Erythroblast (primary cell): ENCODE measurements around the gene KRTAP10-7.

Experiments
- GATA1 ChIP-seq: IDR thresholded peaks from 2 replicates; pipeline ENCODE4 v1.6.1; 2011; ENCODE audit warnings: low read depth, mild to moderate bottlenecking, control low read depth, low read length, moderate library complexity
- POLR2A ChIP-seq: IDR thresholded peaks from 2 replicates; pipeline ENCODE4 v1.6.1; 2011; ENCODE audit warnings: mild to moderate bottlenecking, low read length

DNA sequence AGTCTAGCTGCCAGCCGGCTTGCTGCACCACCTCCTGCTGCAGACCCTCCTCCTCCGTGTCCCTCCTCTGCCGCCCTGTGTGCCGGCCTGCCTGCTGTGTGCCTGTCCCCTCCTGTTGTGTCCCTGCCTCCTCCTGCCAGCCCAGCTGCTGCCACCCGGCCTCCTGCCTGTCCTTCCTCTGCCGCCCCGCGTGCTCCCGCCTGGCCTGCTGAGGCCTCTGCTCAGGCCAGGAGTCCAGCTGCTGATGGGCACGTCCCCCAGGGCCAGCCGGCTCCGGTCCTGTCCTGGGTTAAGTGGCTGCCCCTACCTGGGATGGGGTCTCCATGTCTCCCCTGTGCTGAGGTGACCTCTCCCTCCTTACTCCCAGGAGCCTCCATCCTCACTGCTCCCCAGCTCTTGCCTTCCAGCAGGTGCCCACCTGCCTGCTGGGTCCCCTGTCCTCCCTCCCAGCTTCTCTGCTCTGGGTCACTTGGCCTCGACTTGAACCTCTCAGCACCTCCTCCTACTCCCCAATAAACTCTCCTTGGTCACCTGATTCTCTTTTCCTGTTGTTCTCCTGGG, 12.4 kb downstream of the KRTAP10-7 start:
- no peak for TF ChIP-seq POLR2A
- TF ChIP-seq GATA1, result no peak
